Hepatocyte (in vitro differentiated cells): ENCODE measurements around the gene SLC9A5.

ENCODE experiments used
- CTCF ChIP-seq: fragments of 200-600 bp; sonication (generic); IDR thresholded peaks from 2 replicates; pipeline ENCODE4 v1.5.1; 2016; ENCODE audit warnings: antibody characterized with exemption, mild to moderate bottlenecking; ENCODE audit not compliant: poor library complexity
- EZH2 ChIP-seq: fragments of 200-600 bp; sonication (generic); IDR thresholded peaks from 2 replicates; pipeline ENCODE4 v1.6.1; 2016; ENCODE audit warnings: antibody characterized with exemption, mild to moderate bottlenecking, borderline replicate concordance
- EZH2phosphoT487 ChIP-seq: fragments of 200-600 bp; sonication (generic); IDR thresholded peaks from one replicate; pipeline ENCODE4 v1.6.1; 2018; ENCODE audit warnings: antibody characterized with exemption, mild to moderate bottlenecking, low read depth, moderate library complexity; ENCODE audit not compliant: unreplicated experiment, severe bottlenecking

- TF ChIP-seq CTCF (no peak), EZH2phosphoT487 (no peak), EZH2 (no peak)
These were observed 1.3 kb upstream of the SLC9A5 start, which contains the start of gene FHOD1 for GRCh38 chr16:67247192-67248072.
